Measurements from ENCODE around the gene NCLN. TPM values are rescaled to one million over a fixed set of nuclear protein-coding genes. Genes with fewer than 3 reads are reported as not detected.
A peak's percentile ranks its signal among the peaks of the same experiment; 100 is the strongest.

NCLN gene
- total and polyA plus RNA-seq, 9 of the 15 experiments (the other 6 are each of a cell fraction or from before 2014, with no cell fraction given): 3.8 to 126 (median 39.6) TPM

- no peak for TF ChIP-seq BRCA1 (IDR thresholded peaks at IDR 0.05)
- no peak for TF ChIP-seq BRCA1 (CRISPR knock-in tag; IDR thresholded peaks at IDR 0.05)
- no peak for TF ChIP-seq ZNF224 (CRISPR knock-in tag; IDR thresholded peaks at IDR 0.05)
- no peak for TF ChIP-seq GABPB2 (CRISPR knock-in tag; conservative IDR thresholded peaks at IDR 0.05)
- TF ChIP-seq MEIS2 (IDR thresholded peaks at IDR 0.05; ENCODE audit: partially characterized antibody): peak; percentile 7
- TF ChIP-seq GABPB1 (CRISPR knock-in tag; IDR thresholded peaks at IDR 0.05): 0 out of 2 replicates have a peak, but pooled peaks have one; percentile 18
- 0 out of 2 replicates have a peak, but pooled peaks have one; percentile 7 for TF ChIP-seq USF1 (CRISPR knock-in tag; IDR thresholded peaks at IDR 0.05)
- no peak for TF ChIP-seq HOMEZ (CRISPR knock-in tag; IDR thresholded peaks at IDR 0.05)
- no peak for TF ChIP-seq ELK1 (CRISPR knock-in tag; IDR thresholded peaks at IDR 0.05)
- peak; percentile 4; the same call in 1 of the 2 replicates for TF ChIP-seq VEZF1 (CRISPR knock-in tag; IDR thresholded peaks at IDR 0.05)
- TF ChIP-seq TBP (optimal IDR thresholded peaks at IDR 0.05; ENCODE audit: low read depth, low read length): peak; percentile 43
- TF ChIP-seq SPI1 (IDR thresholded peaks at IDR 0.05; ENCODE audit: borderline replicate concordance, low read depth, low read length): peak; percentile 97
- no peak for TF ChIP-seq FOXK1 (CRISPR knock-in tag; IDR thresholded peaks at IDR 0.05; ENCODE audit: borderline replicate concordance)
- 0 out of 2 replicates have a peak, but pooled peaks have one; percentile 11 for TF ChIP-seq MAX (CRISPR knock-in tag; IDR thresholded peaks at IDR 0.05)
- TF ChIP-seq EHMT2 (IDR thresholded peaks at IDR 0.05): no peak
- TF ChIP-seq POU5F1 (IDR thresholded peaks at IDR 0.05; ENCODE audit: borderline replicate concordance, low read depth, low read length, partially characterized antibody): no peak
- TF ChIP-seq HNRNPK (IDR thresholded peaks at IDR 0.05; ENCODE audit: low read depth, low read length, poor library complexity, severe bottlenecking): no peak
- TF ChIP-seq ZNF3 (CRISPR knock-in tag; IDR thresholded peaks at IDR 0.05): no peak
Measured at GRCh38 chr19:3193256-3194105, 7.8 kb downstream of the NCLN start (continued).
